ENCODE measurements around the gene FAM184A.
A peak's percentile ranks its signal among the peaks of the same experiment; 100 is the strongest.
"Not testable (repeated sequence)": the region's sequence is repeated elsewhere in the genome, so short reads cannot be mapped to it uniquely, and the experiment has no call there.

The FAM184A gene, protein sequence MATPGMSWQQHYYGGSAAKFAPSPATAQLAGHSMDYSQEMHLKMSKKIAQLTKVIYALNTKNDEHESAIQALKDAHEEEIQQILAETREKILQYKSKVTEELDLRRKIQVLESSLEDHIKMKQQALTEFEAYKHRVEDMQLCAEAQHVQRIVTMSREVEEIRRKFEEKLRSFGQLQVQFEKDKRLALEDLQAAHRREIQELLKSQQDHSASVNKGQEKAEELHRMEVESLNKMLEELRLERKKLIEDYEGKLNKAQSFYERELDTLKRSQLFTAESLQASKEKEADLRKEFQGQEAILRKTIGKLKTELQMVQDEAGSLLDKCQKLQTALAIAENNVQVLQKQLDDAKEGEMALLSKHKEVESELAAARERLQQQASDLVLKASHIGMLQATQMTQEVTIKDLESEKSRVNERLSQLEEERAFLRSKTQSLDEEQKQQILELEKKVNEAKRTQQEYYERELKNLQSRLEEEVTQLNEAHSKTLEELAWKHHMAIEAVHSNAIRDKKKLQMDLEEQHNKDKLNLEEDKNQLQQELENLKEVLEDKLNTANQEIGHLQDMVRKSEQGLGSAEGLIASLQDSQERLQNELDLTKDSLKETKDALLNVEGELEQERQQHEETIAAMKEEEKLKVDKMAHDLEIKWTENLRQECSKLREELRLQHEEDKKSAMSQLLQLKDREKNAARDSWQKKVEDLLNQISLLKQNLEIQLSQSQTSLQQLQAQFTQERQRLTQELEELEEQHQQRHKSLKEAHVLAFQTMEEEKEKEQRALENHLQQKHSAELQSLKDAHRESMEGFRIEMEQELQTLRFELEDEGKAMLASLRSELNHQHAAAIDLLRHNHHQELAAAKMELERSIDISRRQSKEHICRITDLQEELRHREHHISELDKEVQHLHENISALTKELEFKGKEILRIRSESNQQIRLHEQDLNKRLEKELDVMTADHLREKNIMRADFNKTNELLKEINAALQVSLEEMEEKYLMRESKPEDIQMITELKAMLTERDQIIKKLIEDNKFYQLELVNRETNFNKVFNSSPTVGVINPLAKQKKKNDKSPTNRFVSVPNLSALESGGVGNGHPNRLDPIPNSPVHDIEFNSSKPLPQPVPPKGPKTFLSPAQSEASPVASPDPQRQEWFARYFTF

DNA sequence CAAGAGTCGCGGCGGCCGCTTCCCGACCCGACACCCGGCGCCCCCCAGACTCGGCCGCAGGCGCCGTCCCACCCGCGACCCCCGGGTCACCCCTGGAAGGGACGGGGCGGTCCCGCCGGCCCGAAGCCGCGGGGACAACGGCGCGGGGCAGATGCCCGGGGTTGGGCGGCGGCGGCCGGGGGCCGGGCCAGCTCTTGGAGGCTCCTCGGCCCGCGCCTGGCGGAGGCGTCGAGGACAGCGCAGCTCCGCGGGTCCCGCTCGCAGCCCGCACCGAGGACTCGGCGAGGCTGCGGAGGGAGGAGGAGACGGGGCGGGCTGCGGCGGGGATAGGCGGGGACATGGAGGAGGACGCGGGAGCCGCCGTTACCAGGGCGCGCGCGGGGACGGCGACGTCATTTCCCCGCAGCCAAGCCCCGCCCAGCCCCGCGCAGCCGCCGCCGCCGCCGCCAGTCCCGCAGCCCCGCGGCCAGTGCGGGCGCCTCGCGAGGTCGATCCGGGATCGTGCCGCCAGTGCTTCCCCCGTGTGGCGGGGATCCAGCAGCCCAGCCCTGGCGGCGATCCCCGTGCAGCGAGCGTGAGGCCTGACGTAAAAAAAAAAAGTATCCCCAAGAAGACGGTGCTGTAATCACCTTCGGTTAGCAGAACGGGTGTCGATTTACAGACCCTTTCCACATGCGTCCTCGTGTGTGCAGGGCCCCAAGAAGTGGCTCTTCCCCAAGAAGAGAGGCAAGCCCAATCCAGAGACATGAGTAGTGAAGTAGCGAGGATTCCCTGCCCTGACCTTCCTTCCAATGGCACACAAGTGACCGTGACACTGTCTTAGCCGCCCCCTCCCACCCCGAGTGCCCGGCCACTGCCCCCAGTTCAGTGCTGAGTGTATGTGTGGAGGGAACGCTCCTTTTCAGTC is at the start of gene FAM184A:
Gene FAM184A (minus strand): TSS at position 289 of the 907 bp plus-strand sequence. CDS start 365 bp downstream, outside the sequence.
- DNase-seq: peak; percentile 60

DNA sequence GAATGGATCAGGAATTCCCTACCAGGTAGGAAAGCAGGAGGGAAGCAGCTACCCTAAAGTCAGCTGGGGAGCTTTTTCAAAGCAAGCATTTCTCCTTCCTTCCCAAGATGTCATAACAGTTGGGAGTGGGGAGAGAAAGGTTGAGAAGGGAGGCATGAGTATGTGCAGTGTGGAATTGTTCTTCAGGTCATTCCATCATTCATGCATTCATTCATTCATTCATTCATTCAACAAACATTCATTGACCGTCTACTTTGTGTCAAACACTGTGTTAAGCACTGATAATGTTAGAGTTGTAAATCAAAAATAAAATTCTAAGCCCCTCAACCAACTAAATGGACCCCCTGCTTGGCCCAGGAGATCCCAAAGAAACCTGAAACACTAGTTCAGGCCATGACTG is 49.2 kb upstream of the FAM184A start:
- DNase-seq: no peak

DNA sequence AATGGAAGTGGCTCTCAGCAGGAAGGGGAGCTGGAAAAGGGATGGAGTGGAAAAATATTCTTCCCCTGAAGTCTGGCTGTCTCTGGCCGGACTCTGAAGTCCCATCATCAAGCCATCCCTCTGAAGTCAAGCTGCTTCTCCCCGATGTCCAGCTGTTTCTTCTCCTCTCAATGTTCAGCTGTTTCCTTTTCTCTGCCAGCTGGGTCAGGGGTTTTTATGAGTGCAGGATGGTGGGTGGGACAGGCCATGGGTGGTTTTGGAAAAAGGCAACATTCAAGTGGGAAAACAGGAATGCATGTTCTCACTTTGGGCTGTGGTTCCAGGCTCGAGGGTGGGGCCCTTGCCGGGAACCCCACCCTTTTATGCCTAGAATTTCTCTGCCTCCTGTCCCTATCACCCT is 48.4 kb upstream of the FAM184A start:
- DNase-seq: no peak

DNA sequence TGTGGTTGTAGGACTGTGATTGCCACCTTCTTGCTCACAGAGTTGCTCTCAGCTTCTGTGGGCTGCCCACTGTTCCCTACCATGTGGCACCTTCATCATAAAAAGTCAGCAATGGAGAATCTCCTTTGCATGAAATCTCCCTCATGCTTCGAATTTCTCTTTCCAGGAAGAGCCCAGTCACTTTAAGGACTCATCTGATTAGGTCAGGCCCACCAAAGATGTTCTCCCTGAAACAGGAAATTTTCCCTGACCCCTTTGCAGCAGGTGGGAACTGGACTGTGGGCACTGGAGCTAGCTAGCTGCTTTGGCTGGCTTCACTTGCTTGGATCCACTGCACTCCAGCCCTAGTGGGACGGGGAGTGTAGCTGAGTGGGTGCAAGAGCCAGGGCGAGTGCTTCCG is 47.7 kb upstream of the FAM184A start:
- no peak for DNase-seq

DNA sequence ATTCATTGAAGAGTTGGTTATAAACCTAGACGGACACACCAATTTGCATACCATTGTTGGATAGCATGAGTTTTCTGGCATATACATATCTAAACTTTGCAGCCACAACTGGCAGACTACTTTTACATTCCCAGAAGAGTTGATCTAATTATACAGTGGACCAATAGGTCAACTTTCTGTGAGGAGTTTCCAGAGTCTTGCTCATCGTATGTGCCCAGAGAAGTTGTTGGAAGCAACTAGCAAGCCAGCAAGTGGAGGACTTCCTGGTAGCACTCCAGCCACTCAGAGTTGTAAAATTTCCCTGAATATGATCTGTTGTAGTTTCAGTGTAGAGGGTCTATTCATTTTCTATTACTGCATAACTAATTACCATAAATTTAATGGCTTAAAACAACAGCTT is 47.1 kb upstream of the FAM184A start:
- DNase-seq: no peak

DNA sequence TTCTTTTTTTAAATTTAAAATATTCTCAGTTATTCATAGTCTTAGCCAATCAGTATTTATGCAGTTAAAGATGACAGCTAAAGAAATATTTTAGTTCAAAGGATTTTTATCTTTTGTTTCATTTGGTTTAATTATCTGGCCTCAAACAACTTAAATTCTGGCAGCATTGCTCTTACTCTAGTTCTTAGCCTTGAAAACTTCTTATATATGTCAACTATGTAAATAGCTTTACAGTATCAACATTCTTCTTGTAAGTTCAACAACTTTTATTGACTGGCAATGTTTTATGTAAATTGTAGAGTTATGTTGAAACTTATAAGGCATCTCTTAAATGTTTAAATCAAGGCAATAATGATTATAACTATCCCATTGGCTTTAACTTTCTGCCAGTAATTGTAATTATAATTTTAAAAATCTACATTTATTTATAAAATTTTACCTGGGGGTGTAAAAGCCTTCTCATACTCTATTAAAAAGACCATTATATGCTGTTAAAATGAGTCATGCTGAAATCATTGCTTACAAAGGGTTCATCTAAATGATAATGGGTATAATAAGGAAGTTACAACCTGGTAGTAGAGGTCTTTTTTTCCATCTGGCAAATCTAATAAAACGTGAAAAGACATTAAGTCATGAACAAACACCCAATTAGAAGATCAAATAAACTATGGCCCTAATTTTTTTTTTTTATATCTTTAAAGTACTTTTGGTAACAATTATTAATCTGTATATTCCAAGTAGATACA is 45.8 kb upstream of the FAM184A start:
- DNase-seq: no peak

DNA sequence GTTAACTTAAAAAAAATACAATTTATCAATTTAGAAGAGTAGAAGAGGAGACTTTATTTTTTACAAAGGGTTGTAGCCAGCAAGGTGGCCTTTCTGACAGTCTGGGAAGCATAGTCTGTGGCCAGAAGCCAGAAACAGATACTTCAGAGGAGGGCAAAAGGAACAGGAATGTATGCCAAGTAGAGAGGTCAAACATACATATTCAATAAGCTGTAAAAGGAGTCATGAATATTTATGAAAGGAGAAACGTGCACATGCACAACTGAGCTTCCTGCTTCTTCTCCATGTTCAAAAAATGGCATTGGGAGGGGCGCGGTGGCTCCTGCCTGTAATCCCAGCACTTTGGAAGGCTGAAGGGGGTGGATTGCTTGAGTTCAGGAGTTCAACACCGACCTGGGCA is 43.9 kb upstream of the FAM184A start:
- DNase-seq: no peak

DNA sequence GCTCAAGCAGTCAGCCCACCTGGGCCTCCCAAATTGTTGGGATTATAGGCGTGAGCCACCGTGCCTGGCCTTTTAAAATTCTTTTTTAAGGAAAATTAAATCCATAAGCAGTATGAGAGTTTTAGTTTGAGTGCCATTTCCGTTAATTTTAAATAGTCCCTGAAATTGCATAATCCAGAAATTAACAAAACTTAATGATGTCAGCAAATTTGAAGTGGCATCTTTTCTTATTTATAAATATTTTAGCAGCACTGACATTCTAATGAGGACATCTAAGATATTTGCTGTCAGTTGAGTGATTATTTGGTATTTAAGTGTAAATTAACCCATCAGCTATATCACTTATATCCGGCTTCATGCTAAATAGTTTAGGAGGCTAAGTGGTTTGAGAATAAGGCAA is 42.9 kb upstream of the FAM184A start:
- DNase-seq: no peak

DNA sequence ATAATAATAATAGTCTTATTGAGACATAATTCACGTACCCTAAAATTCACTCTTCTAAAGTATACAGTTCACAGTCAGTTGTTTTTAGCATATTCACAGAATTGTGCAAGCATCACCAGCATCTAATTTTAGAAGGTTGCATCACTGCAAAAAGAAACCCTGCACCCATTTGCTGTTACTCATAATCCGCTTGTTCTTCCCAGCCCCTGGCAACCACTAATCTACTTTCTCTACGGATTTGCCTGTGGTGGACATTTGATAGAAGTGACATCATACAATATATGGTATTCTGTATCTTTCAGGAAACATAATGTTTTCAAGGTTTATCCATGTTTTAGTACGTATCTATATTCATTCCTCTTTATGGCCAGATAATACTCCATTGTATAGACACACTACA is 41.5 kb upstream of the FAM184A start:
- DNase-seq: no peak

DNA sequence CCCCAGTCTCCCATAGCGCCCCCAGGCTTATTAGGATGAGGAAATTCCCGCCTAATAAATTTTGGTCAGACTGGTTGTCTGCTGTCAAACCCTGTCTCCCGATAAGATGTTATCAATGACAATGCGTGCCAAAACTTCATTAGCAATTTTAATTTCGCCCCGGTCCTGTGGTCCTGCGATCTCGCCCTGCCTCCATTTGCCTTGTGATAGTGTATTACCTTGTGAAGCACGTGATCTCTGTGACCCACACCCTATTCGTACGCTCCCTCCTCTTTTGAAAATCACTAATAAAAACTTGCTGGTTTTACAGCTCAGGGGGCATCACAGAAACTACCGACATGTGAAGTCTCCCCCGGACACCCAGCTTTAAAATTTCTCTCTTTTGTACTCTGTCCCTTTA is 40.6 kb upstream of the FAM184A start:
- DNase-seq: not testable (repeated sequence)

DNA sequence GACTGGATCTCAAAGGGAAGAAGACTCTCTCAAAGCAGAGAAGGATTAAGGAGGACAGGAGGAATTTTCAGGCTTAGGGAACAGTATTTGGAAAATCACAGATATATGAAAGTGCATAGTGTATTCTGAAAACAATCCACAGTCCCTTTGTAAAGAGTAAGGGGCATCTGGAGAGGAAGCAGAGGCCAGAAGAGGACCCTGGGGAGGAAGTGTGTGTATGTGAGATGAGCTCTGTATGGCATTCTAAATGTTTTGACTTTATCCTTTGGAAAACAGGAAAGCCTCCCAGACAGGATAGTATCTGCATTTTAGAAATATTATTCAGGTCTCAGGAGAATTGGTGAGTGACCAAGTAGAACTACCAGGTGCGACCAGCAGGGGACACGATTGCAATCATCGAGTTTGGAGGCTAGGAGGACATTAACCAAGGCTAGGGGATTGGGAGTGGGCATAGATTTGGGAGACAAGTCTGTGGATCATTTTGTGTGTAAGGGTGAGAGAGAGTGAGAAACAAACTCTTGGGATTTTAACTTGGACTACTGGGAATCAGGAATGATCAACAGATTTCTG is 38.3 kb upstream of the FAM184A start:
- no peak for DNase-seq

DNA sequence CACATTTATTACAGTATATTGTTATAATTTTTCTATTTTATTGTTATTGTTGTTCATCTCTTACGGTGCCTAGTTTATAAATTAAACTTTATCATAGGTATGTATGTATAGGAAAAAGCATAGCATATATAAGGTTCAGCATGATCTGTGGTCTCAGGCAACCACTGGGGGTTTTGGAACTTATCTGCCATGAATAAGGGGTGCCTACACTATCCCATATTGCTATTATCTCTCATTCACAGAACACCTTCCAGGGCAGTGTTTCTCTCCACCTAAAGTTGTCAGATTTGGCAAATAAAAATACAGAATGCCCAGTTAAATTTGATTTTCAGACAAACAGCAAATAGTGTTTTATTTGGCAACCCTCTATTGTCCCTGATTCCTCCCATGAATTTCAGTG is 35.5 kb upstream of the FAM184A start:
- DNase-seq: no peak

DNA sequence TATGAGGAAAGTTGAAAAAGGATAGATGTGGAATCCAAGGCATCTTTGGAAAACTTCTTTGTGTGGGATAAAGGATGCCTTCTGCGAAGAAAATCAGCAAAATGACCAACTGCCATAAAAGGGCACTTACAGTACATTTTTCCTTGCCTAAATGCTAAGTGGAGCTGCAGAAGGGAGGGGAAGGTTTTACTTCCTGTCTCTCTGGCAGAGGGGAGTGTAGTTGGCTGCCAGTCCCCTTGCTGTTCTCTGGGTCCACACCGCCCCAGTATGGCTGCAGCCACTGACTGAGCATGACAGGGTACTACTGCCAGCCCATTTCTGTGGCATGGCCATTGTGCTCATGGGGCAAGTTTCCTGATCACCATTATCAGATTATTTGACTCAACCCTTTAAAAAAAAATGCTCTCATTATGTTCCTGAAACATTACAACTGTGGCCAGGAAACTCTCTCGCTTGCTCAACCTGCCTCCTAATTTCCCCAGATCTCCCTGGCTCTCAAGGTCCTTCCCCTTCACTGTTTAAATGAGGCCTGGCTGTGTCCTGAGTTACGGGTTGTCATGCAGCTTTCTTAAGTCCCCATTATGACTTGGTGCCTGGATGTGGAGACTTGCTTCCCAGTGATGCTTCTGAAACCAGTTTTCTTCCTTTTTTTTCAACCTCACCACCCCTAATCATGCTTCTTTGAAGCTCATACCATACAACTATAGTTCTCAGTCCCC is 34.5 kb upstream of the FAM184A start:
- DNase-seq: no peak

DNA sequence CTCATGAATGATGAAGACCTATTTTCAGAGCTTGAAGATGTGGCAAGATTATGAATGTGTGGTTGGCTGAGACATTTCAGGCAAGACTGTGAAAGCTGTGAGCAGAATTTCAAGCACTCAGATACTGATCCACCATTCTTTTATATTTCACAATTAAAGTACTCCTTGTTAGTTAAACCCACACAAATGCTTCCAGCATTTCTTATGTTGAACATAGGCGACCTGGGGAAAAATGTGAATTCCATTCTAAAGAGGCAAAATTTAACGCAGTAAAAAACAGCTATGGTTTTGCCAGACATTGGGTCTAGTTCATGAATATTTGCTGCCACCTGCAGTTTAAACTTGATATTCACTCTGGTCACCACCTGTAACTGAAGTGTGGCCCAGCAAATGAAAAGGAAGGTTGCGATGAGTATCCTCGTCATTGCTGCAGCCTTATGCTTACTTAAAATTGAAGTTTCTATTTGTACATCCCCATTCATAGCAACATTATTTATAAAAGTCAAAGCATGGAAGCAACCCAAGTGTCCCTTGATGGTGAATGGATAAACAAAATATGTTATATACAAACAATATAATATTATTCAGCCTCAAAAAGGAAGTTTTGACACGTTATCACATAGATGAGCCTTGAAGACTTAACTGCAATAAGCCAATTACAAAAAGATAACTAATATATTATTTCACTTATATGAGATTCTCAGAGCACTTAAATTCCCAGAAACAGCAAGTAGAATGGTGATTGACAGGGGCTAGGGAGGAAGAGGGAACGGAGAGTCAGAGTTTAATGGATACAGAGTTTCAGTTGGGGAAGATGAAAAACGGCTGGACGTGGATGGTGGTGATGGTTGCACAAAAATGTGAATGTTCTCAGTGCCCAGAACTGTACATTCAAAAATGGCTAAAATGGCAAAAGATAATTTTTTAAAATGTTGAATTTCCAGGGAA is 32.4 kb upstream of the FAM184A start:
- DNase-seq: peak; percentile 14

DNA sequence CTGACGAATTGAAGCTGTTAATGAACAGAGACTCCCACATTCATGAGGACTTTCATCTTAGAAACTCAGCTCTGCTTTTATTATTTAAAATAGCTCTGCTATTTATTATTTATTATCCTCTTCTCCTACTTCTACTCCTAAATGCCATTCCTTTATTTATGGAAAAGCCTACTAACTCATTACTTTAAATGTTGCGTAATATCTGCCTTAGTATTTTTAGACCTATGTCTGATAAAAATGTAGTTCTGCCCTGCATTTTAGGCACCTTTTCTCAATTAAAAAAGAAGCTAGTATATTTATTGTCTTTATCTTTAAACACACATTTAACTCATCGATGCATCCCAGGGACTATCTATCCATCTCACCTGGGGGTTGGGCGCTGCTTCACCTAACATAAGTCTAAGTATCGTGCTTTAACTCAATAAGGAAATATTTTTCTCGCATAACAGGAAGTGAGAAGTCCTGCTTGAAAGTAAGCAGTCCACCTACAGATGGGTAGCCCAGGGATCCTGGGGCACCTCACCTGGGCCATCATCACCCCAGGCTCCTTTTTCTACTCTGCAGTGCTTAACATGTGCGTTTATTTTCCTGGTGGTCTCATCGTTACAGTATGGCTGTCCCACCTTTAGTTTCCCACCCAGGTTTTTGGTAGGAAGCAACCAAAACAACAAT is 31.3 kb upstream of the FAM184A start:
- DNase-seq: no peak

DNA sequence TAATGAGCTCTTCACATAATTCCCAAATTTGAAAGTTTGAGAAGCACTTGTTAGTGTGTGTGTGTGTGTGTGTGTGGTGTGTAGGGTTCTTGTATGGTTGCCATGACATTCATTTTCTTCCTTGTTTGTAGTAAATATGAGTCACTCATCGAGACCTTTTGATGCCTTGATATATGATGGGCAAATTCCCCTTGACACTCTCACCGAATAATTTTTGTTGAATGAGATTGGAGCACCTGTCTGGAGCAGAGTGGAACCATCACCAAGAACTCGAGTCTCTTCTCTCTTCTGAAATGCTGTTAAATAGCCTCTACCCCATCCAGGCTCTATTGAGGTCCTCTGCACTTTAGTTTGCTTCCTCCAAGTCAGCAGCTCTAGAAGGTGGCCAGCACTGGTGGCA is 29.6 kb upstream of the FAM184A start:
- no peak for DNase-seq

DNA sequence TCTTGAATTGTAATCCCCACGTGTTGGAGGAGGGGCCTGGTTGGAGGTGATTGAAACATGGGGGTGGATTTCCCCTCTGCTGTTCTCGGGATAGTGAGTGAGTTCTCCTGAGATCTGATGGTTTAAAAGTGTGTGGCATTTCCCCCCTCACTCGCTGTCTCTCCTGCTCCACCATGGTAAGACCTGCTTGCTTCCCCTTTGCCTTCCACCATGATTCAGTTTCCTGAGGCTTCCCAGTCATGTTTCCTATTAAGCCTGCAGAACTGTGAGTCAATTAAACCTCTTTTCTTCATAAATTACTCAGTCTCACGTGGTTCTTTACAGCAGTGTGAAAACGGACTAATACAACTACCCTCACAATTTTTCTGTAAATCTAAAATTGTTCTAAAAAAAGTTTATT is 26.8 kb upstream of the FAM184A start:
- DNase-seq: no peak

DNA sequence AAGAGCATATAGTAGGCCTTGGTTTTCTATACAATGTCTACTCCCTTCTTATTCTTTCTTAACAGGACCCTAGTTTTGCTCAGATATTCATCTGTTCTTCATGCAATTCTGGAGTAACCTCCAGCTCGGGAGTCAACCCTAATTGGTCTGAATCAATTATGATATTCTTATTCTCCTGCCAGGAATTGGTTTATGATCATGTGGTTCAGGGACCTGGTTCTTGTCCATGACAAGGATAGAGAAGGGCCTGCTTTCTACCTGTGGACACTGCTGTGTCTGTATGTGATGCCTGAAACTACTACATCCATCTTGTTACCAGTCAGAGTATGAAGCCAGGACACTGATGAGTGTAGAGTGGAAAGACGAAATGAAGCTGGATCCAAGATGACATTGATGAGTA is 24.4 kb upstream of the FAM184A start:
- no peak for DNase-seq

DNA sequence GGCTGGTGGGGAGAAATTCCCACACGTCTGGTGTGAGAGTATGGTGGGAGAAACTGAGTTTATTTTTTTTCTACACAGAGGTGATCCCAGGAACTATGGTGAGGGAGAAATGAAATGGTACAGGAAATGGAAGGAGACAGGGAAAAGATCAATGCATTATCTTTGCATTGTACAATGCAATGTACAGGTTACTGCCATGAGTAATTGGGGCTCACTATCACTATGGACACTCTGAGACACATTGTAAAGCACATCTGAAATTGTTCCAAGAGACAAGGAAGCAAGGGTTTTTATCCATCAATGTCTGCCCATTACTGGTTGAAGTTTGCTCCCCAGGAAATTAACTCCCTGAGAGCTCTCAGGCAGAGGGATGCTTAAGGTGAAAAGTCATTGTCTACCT is 21.7 kb upstream of the FAM184A start:
- DNase-seq: no peak

Data from activated CD4-positive, alpha-beta T cell treated with anti-CD3 and anti-CD28 coated beads for 1 hour (primary cell).